H1 (cell line): ENCODE measurements around the gene GPR176. TPM values are rescaled to one million over a fixed set of nuclear protein-coding genes. Genes with fewer than 3 reads are reported as not detected.
A peak's percentile ranks its signal among the peaks of the same experiment; 100 is the strongest.

Source experiments
- CTCF ChIA-PET: fragments of 300-600 bp; sonication (Branson Sonifier 250); formaldehyde crosslinking; loops from one replicate; lab custom pipeline; 2021; ENCODE audit not compliant: partially characterized antibody; lab: Charles Lee
- POLR2A ChIA-PET: fragments of 300-600 bp; sonication (Branson Sonifier 250); formaldehyde crosslinking; loops from one replicate; lab custom pipeline; 2021; ENCODE audit warnings: inconsistent platforms; ENCODE audit not compliant: partially characterized antibody; lab: Charles Lee
- DNase-seq, 2 experiments: peaks; one replicate each; pipeline versions ENCODE4 v3.0.0 to v3.0.0-alpha.2; 2010 to 2022; ENCODE audit warnings: low spot score in 2 of 2, low read depth in 1 of 2, mixed read lengths in 1 of 2
- FAIRE-seq: peaks from 2 replicates; lab custom pipeline; 2011; peaks lifted over from hg19 to GRCh38; lab: Jason Lieb, UNC
- H2AFZ ChIP-seq: 2 replicates; pipeline ENCODE4 v1.8.1; 2012; ENCODE audit warnings: low read length, inconsistent platforms
- H2AK5ac ChIP-seq: 2 replicates; pipeline ENCODE4 v1.6.1; 2013; ENCODE audit warnings: low read depth, low read length
- H2BK120ac ChIP-seq: replicated peaks from 2 replicates; pipeline ENCODE3; 2013; ENCODE audit warnings: low read depth, low read length, inconsistent platforms
- H2BK12ac ChIP-seq: 2 replicates; pipeline ENCODE4 v1.6.1; 2013; ENCODE audit warnings: low read depth, low read length
- H2BK15ac ChIP-seq: 2 replicates; pipeline ENCODE4 v1.6.1; 2013; ENCODE audit warnings: low read length
- H2BK20ac ChIP-seq: 2 replicates; pipeline ENCODE4 v1.6.1; 2013; ENCODE audit warnings: low read length
- H2BK5ac ChIP-seq: 2 replicates; pipeline ENCODE4 v1.6.1; 2013; ENCODE audit warnings: low read depth, low read length
- H3K14ac ChIP-seq: 2 replicates; pipeline ENCODE4 v1.6.1; 2013; ENCODE audit warnings: inconsistent platforms; ENCODE audit not compliant: insufficient read length
- H3K18ac ChIP-seq: 2 replicates; pipeline ENCODE4 v1.6.1; 2013; ENCODE audit warnings: low read length; ENCODE audit errors: extremely low read depth
- H3K23ac ChIP-seq: 2 replicates; pipeline ENCODE4 v1.6.1; 2013; ENCODE audit warnings: inconsistent platforms; ENCODE audit not compliant: insufficient read length
- H3K23me2 ChIP-seq: 2 replicates; pipeline ENCODE4 v1.6.1; 2013; ENCODE audit warnings: low read depth, low read length
- H3K27ac ChIP-seq: 2 replicates; pipeline ENCODE4 v1.6.1; 2011; ENCODE audit warnings: low read depth, low read length, inconsistent platforms
- H3K27me3 ChIP-seq, 4 experiments: replicated peaks in 1 of 4; 1 replicate in 1 of 4; 2 replicates in 3 of 4; pipeline versions ENCODE4 v1.6.1 to v1.8.1; 2011 to 2013; ENCODE audit warnings: low read length in 3 of 4, mild to moderate bottlenecking in 3 of 4, inconsistent platforms in 2 of 4, mixed read lengths in 2 of 4, moderate library complexity in 1 of 4; ENCODE audit not compliant: control insufficient read depth in 3 of 4, insufficient read depth in 3 of 4; ENCODE audit errors: extremely low read depth in 1 of 4
- H3K36me3 ChIP-seq, 4 experiments: 2 replicates each; pipeline versions ENCODE4 v1.6.1 to v1.8.1; 2011 to 2013; ENCODE audit warnings: mild to moderate bottlenecking in 4 of 4, low read length in 3 of 4, moderate library complexity in 2 of 4, control low read depth in 1 of 4, inconsistent platforms in 1 of 4; ENCODE audit not compliant: insufficient read depth in 4 of 4, control insufficient read depth in 2 of 4
- H3K4ac ChIP-seq: replicated peaks from 2 replicates; pipeline ENCODE3; 2013; ENCODE audit warnings: low read length, low read depth, mixed read lengths, inconsistent platforms; ENCODE audit not compliant: insufficient read length
- H3K4me1 ChIP-seq, 4 experiments: replicated peaks in 1 of 4; 1 replicate in 1 of 4; 2 replicates in 3 of 4; pipeline versions ENCODE4 v1.6.1 to v1.8.1; 2011 to 2013; ENCODE audit warnings: low read length in 3 of 4, inconsistent platforms in 2 of 4, mixed read lengths in 1 of 4; ENCODE audit not compliant: insufficient read depth in 4 of 4, control insufficient read depth in 3 of 4
- H3K4me2 ChIP-seq, 2 experiments: 2 replicates each; pipeline versions ENCODE4 v1.6.1 to v1.8.1; 2011 to 2013; ENCODE audit warnings: low read depth in 2 of 2, low read length in 2 of 2, control low read depth in 1 of 2, inconsistent platforms in 1 of 2, mild to moderate bottlenecking in 1 of 2; ENCODE audit not compliant: insufficient read depth in 1 of 2
- H3K4me3 ChIP-seq, 4 experiments: fragments of 200-600, 300-600 bp in 1 of 4; sonication (generic), shearing (Covaris generic), sonication (Bioruptor Twin) in 1 of 4; 2 replicates each; pipeline versions ENCODE4 v1.5.1 to v1.8.1; 2011 to 2016; ENCODE audit warnings: low read length in 4 of 4, low read depth in 3 of 4, control low read depth in 2 of 4, inconsistent platforms in 2 of 4, mild to moderate bottlenecking in 2 of 4, mixed read lengths in 1 of 4, moderate library complexity in 1 of 4; ENCODE audit not compliant: insufficient read depth in 2 of 4; ENCODE audit errors: extremely low read depth in 1 of 4
- H3K56ac ChIP-seq: replicated peaks from 2 replicates; pipeline ENCODE3; 2013; ENCODE audit warnings: low read depth, mild to moderate bottlenecking, mixed read lengths, low read length, inconsistent platforms; ENCODE audit not compliant: insufficient read length
- H3K79me1 ChIP-seq: 2 replicates; pipeline ENCODE4 v1.6.1; 2013; ENCODE audit warnings: low read depth, low read length, control low read depth
- H3K79me2 ChIP-seq, 2 experiments: 2 replicates each; pipeline versions ENCODE4 v1.6.1 to v1.8.1; 2012 to 2013; ENCODE audit warnings: low read length in 2 of 2, mild to moderate bottlenecking in 2 of 2, inconsistent platforms in 1 of 2; ENCODE audit not compliant: insufficient read depth in 2 of 2, control insufficient read depth in 1 of 2
- H3K9ac ChIP-seq, 4 experiments: replicated peaks in 1 of 4; 1 replicate in 1 of 4; 2 replicates in 3 of 4; pipeline versions ENCODE4 v1.6.1 to v1.8.1; 2011 to 2013; ENCODE audit warnings: low read depth in 3 of 4, low read length in 3 of 4, control low read depth in 2 of 4, mild to moderate bottlenecking in 2 of 4, moderate library complexity in 2 of 4, inconsistent platforms in 1 of 4; ENCODE audit errors: extremely low read depth in 1 of 4
- H3K9me3 ChIP-seq, 2 experiments: 2 replicates each; pipeline versions ENCODE4 v1.6.1 to v1.8.1; 2012 to 2013; ENCODE audit warnings: mild to moderate bottlenecking in 2 of 2, moderate library complexity in 2 of 2, control low read depth in 1 of 2, inconsistent platforms in 1 of 2, low read depth in 1 of 2, low read length in 1 of 2, mixed read lengths in 1 of 2; ENCODE audit not compliant: insufficient read depth in 2 of 2
- H4K20me1 ChIP-seq, 2 experiments: replicated peaks in 1 of 2; 2 replicates each; pipeline versions ENCODE3 to v1.8.1; 2011 to 2013; ENCODE audit warnings: inconsistent platforms in 2 of 2, low read length in 2 of 2, mild to moderate bottlenecking in 1 of 2; ENCODE audit not compliant: insufficient read depth in 2 of 2, control insufficient read depth in 1 of 2
- H4K5ac ChIP-seq: 2 replicates; pipeline ENCODE4 v1.6.1; 2013; ENCODE audit warnings: low read length, low read depth, mixed read lengths, inconsistent platforms; ENCODE audit not compliant: insufficient read length
- H4K8ac ChIP-seq: 2 replicates; pipeline ENCODE4 v1.8.0; 2013; ENCODE audit warnings: mild to moderate bottlenecking, moderate library complexity, low read length, inconsistent platforms; ENCODE audit not compliant: insufficient read depth; ENCODE audit errors: extremely low read depth
- H4K91ac ChIP-seq: replicated peaks from 2 replicates; pipeline ENCODE3; 2013; ENCODE audit warnings: low read length, mixed read lengths, inconsistent platforms; ENCODE audit not compliant: insufficient read length
- ATF3 ChIP-seq: IDR thresholded peaks from 2 replicates; pipeline ENCODE4 v1.6.1; 2011; ENCODE audit warnings: low read depth, mild to moderate bottlenecking, low read length; ENCODE audit not compliant: insufficient read depth
- JUN ChIP-seq: IDR thresholded peaks from 2 replicates; pipeline ENCODE4 v1.6.1; 2011; ENCODE audit warnings: low read depth, mild to moderate bottlenecking, improper control_type of control experiment, low read length
- MAFK ChIP-seq: IDR thresholded peaks from 2 replicates; pipeline ENCODE4 v1.6.1; 2012; ENCODE audit warnings: low read depth, mild to moderate bottlenecking, improper control_type of control experiment, low read length
- POU5F1 ChIP-seq: IDR thresholded peaks from 2 replicates; pipeline ENCODE4 v1.6.1; 2011; ENCODE audit warnings: low read depth, mild to moderate bottlenecking, low read length, moderate library complexity
- RNF2 ChIP-seq: fragments of 200-900, 300-1000 bp; sonication (generic); IDR thresholded peaks from 2 replicates; pipeline ENCODE4 v1.7.1; 2016; ENCODE audit warnings: borderline replicate concordance, low read depth, mild to moderate bottlenecking, antibody characterized with exemption, low read length; ENCODE audit not compliant: poor library complexity, severe bottlenecking; ENCODE audit errors: missing control alignments
- SIX5 ChIP-seq: IDR thresholded peaks from 2 replicates; pipeline ENCODE4 v1.6.1; 2011; ENCODE audit warnings: mild to moderate bottlenecking, low read depth, low read length
- SP2 ChIP-seq: IDR thresholded peaks from 2 replicates; pipeline ENCODE4 v1.6.1; 2012; ENCODE audit warnings: mild to moderate bottlenecking, low read length, inconsistent platforms
- TAF1 ChIP-seq: IDR thresholded peaks from 2 replicates; pipeline ENCODE4 v1.6.1; 2011; ENCODE audit warnings: mild to moderate bottlenecking, low read depth, low read length
- TBP ChIP-seq: IDR thresholded peaks from 2 replicates; pipeline ENCODE4 v1.6.1; 2011; ENCODE audit warnings: low read depth, low read length, improper control_type of control experiment
- USF2 ChIP-seq: IDR thresholded peaks from 2 replicates; pipeline ENCODE4 v1.6.1; 2011; ENCODE audit warnings: low read length, improper control_type of control experiment
- WGBS, 2 experiments: shearing (Covaris generic) in 1 of 2; methylation state at CpG; one replicate each; pipeline versions ENCODE4 v1.1.6 to v1.1.7; 2013 to 2015; ENCODE audit warnings: low lambda C conversion rate in 2 of 2, mixed read lengths in 2 of 2, inconsistent platforms in 1 of 2, low coverage in 1 of 2, missing lambda C conversion rate in 1 of 2; ENCODE audit not compliant: insufficient replicate concordance in 2 of 2, insufficient coverage in 1 of 2, insufficient read length in 1 of 2; ENCODE audit errors: extremely low coverage in 1 of 2, missing lambda C conversion rate in 1 of 2; 5-methylcytosine and 5-hydroxymethylcytosine counted together
- polyA plus RNA-seq, 7 experiments: library from polyadenylated mRNA; depleted of rRNA in 3 of 7; stranded (reverse) in 5 of 7; unstranded in 2 of 7; fragments of >200 nt in 5 of 7; fragments of 200-250 nt in 2 of 7; gene quantifications; 1 replicate in 5 of 7; 2 replicates in 1 of 7; 4 replicates in 1 of 7; pipeline versions ENCODE4 v1.2.1 to v1.2.3, GENCODE V29; 2011 to 2013; ENCODE audit warnings: missing spikeins in 2 of 7, mixed read lengths in 2 of 7
- total RNA-seq: library from RNA; stranded (reverse); fragmentation: NEBNext Ultra II Directional; extraction: Animal tissue kit (Norgen Biotek cat#: 25700); gene quantifications from 2 replicates; pipeline ENCODE4 v1.2.1, GENCODE V29; 2021

GPR176 gene
- total and polyA plus RNA-seq, 2 of the 8 experiments (the other 6 are each of a cell fraction or from before 2014, with no cell fraction given): 190 to 281 TPM

- Histone ChIP-seq H2BK20ac (no peak overlapping the region), H3K79me2 (peaks cover 8 to 58% of the 10 kb centered on the region in 2 experiments; a peak in 3 of 4 replicates), H3K27ac (no peak overlapping the region), H3K79me1 (peaks cover 5% of the 10 kb centered on the region), H4K91ac (no peak overlapping the region), H3K36me3 (peaks cover 3 to 19% (median 7%) of the 10 kb centered on the region in 4 experiments; a peak in 5 of 8 replicates), H3K27me3 (no peaks in the 10 kb centered on the region), H2BK12ac (no peak overlapping the region), H3K23ac (no peak overlapping the region), H4K8ac (no peak overlapping the region), H2AFZ (no peak overlapping the region), H3K23me2 (peaks cover 6% of the 10 kb centered on the region), H3K18ac (no peak overlapping the region)
- ChIA-PET POLR2A (interaction anchor here (0.9 to 3.2 kb wide), 9 partner anchors 13 to 336 kb away, joined by 3 to 25 read pairs (median 7); partner anchors contain the start of gene GPR176), CTCF (interaction anchor here (0.6 to 2.2 kb wide), 8 partner anchors 13 to 249 kb away, joined by 3 to 10 read pairs (median 4); no protein-coding TSS in a partner anchor)
- FAIRE-seq: no peak
- TF ChIP-seq SP2: no peak
- TF ChIP-seq USF2: no peak
- TF ChIP-seq TAF1: no peak
- no peak for TF ChIP-seq ATF3
- TF ChIP-seq JUN: no peak
- TF ChIP-seq TBP: no peak
- no peak for TF ChIP-seq POU5F1
- TF ChIP-seq RNF2: no peak
- TF ChIP-seq MAFK: no peak
- TF ChIP-seq SIX5: no peak
- TF ChIP-seq, all 59 proteins: peak for 0
- H3K4me1 ChIP-seq: peaks cover 0 to 8% (median 2%) of the 10 kb centered on the region in 4 experiments; a peak in 4 of 7 replicates
- peak overlapping the region; percentile 62 to 91 (median 76); a peak in 6 of 8 replicates for H3K4me3 ChIP-seq
- H3K9me3 ChIP-seq: no peaks in the 10 kb centered on the region
- DNase-seq: no peak
- no peak overlapping the region for H4K5ac ChIP-seq
- H4K20me1 ChIP-seq: peaks cover 0 to 4% of the 10 kb centered on the region in 2 experiments
- H2BK5ac ChIP-seq: peak overlapping the region; percentile 38; the same call in 1 of the 2 replicates
- H3K14ac ChIP-seq: no peak overlapping the region
- peak overlapping the region; percentile 78 to 99 for H3K4me2 ChIP-seq
- no peak overlapping the region for H3K4ac ChIP-seq
- H3K56ac ChIP-seq: no peak overlapping the region
- peak overlapping the region; percentile 40 for H2BK120ac ChIP-seq
- H2BK15ac ChIP-seq: no peak overlapping the region
- no peak overlapping the region; a peak in 1 of 7 replicates for H3K9ac ChIP-seq
- WGBS, 2 experiments: 91% methylated on average over 4 of the region's 4 CpGs; no CpG with 5 or more reads in 1 of the 2 experiments
- H2AK5ac ChIP-seq: no peak overlapping the region
Measured at GRCh38 chr15:39935241-39935640, 15.2 kb upstream of the GPR176 start.
